Thymus (tissue), 11 donors: ENCODE measurements around the gene SLC39A11. TPM values are rescaled to one million over a fixed set of nuclear protein-coding genes. Genes with fewer than 3 reads are reported as not detected.
"Not testable (repeated sequence)": the region's sequence is repeated elsewhere in the genome, so short reads cannot be mapped to it uniquely, and the experiment has no call there.

ENCODE experiments used
- DNase-seq, 9 donors: peaks; one replicate each; pipeline ENCODE4 v3.0.0-alpha.2; 2013; ENCODE audit warnings: low spot score in 9 of 9, low read depth in 6 of 9, missing footprints in 1 of 9
- H3K27ac ChIP-seq, 2 donors: one replicate each; pipeline ENCODE4 v1.5.1; 2013; ENCODE audit warnings: control low read depth in 1 of 2, low read depth in 1 of 2, low read length in 1 of 2, mild to moderate bottlenecking in 1 of 2, moderate library complexity in 1 of 2
- H3K27me3 ChIP-seq, 2 donors: one replicate each; pipeline ENCODE4 v1.5.1; 2013; ENCODE audit warnings: low read length in 1 of 2; ENCODE audit not compliant: control insufficient read depth in 2 of 2, insufficient read depth in 1 of 2
- H3K36me3 ChIP-seq, 2 donors: one replicate each; pipeline ENCODE4 v1.5.1; 2013; ENCODE audit warnings: low read length in 1 of 2, mild to moderate bottlenecking in 1 of 2, moderate library complexity in 1 of 2; ENCODE audit not compliant: control insufficient read depth in 2 of 2, insufficient read depth in 2 of 2
- H3K4me1 ChIP-seq, 2 donors: one replicate each; pipeline ENCODE4 v1.5.1; 2013; ENCODE audit warnings: low read length in 2 of 2; ENCODE audit not compliant: control insufficient read depth in 2 of 2, insufficient read depth in 2 of 2
- H3K4me3 ChIP-seq, 2 donors: one replicate each; pipeline ENCODE4 v1.5.1; 2013; ENCODE audit warnings: low read length in 2 of 2, control low read depth in 1 of 2, mild to moderate bottlenecking in 1 of 2
- H3K9me3 ChIP-seq, 2 donors: one replicate each; pipeline ENCODE4 v1.5.1; 2013; ENCODE audit warnings: low read length in 1 of 2, mild to moderate bottlenecking in 1 of 2; ENCODE audit not compliant: control insufficient read depth in 2 of 2, insufficient read depth in 1 of 2
- whole genome bisulfite sequencing: extraction: QIAGEN DNeasy Blood & Tissue Kit; methylation state at CpG from one replicate; pipeline ENCODE4 v1.1.7; 2013; 5-methylcytosine and 5-hydroxymethylcytosine counted together
- polyA plus RNA-seq: library from polyadenylated mRNA; stranded (reverse); fragments of 200-250 nt; gene quantifications from one replicate; pipeline ENCODE4 v1.2.3, GENCODE V29; 2013
- total RNA-seq: library from RNA; stranded (reverse); fragments of 120-200 nt; gene quantifications from one replicate; pipeline ENCODE4 v1.2.4, GENCODE V29; 2013
- donor health status: healthy.

The SLC39A11 gene
- total and polyA plus RNA-seq, 2 donors, result 7.4 to 8.7 TPM

- no peaks in the 10 kb centered on the region for H3K9me3 ChIP-seq
- no peaks in the 10 kb centered on the region for H3K36me3 ChIP-seq
- H3K27me3 ChIP-seq, result no peaks in the 10 kb centered on the region
- no peak overlapping the region for H3K4me3 ChIP-seq
- no peak overlapping the region for H3K27ac ChIP-seq
- 96% methylated on average over 2 of the region's 2 CpGs for WGBS
- H3K4me1 ChIP-seq, result no peaks in the 10 kb centered on the region
- DNase-seq, result no peak
Observed at GRCh38 chr17:72839131-72839725, 253.3 kb downstream of the SLC39A11 start.

- Histone ChIP-seq H3K4me1 (no peaks in the 10 kb centered on the region), H3K4me3 (no peak overlapping the region)
- WGBS, result 96% methylated on average over 5 of the region's 5 CpGs
Observed at GRCh38 chr17:72838581-72838980, 253.9 kb downstream of the SLC39A11 start.

GRCh38 chr17:72838068-72838467 is 254.4 kb downstream of the SLC39A11 start:
- WGBS, result 97% methylated on average over 5 of the region's 5 CpGs
- Histone ChIP-seq H3K36me3 (no peaks in the 10 kb centered on the region), H3K27ac (no peak overlapping the region), H3K9me3 (no peaks in the 10 kb centered on the region), H3K27me3 (no peaks in the 10 kb centered on the region), H3K4me1 (no peaks in the 10 kb centered on the region), H3K4me3 (no peak overlapping the region)
- DNase-seq, result no peak

More at GRCh38 chr17:72838581-72838980, 253.9 kb downstream of the SLC39A11 start:
- Histone ChIP-seq H3K36me3 (no peaks in the 10 kb centered on the region), H3K9me3 (no peaks in the 10 kb centered on the region), H3K27ac (no peak overlapping the region), H3K27me3 (no peaks in the 10 kb centered on the region)
- no peak for DNase-seq

GRCh38 chr17:72837335-72837734 is 255.2 kb downstream of the SLC39A11 start:
- H3K4me3 ChIP-seq, result no peak overlapping the region
- H3K4me1 ChIP-seq, result no peaks in the 10 kb centered on the region
- H3K27ac ChIP-seq, result no peak overlapping the region
- no peak for DNase-seq
- no peaks in the 10 kb centered on the region for H3K27me3 ChIP-seq
- H3K36me3 ChIP-seq, result no peaks in the 10 kb centered on the region
- 92% methylated on average over 1 of the region's 1 CpG for WGBS
- H3K9me3 ChIP-seq, result no peaks in the 10 kb centered on the region

GRCh38 chr17:72833128-72833765 is 259.2 kb downstream of the SLC39A11 start:
- no peak overlapping the region for H3K27ac ChIP-seq
- DNase-seq, result no peak
- no peaks in the 10 kb centered on the region for H3K36me3 ChIP-seq
- no peaks in the 10 kb centered on the region for H3K4me1 ChIP-seq
- H3K4me3 ChIP-seq, result no peak overlapping the region
- WGBS, result 98% methylated on average over 4 of the region's 4 CpGs
- H3K27me3 ChIP-seq, result no peaks in the 10 kb centered on the region
- no peaks in the 10 kb centered on the region for H3K9me3 ChIP-seq

DNA sequence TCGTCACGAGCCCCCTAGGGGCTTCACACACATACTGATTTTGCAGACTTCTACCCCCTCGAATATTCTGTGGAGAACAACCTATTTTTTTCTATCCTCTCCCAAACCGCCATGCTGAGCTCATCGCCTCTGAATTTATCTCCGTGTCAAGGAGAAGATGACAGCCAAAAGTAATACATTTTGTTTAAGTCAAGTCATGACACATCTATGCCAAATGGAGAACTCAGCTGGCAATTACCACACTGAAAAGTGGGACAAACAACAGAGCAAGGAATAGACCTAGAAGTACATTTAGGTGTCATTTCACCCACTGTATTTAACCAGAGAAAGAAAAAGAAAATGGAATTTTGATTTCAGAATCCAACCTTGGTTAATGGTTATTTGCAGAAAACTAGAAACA is 260.2 kb downstream of the SLC39A11 start:
- no peaks in the 10 kb centered on the region for H3K36me3 ChIP-seq
- H3K4me3 ChIP-seq, result no peak overlapping the region
- WGBS, result 97% methylated on average over 6 of the region's 6 CpGs
- DNase-seq, result no peak
- no peaks in the 10 kb centered on the region for H3K4me1 ChIP-seq
- no peaks in the 10 kb centered on the region for H3K9me3 ChIP-seq
- H3K27me3 ChIP-seq, result no peaks in the 10 kb centered on the region
- no peak overlapping the region for H3K27ac ChIP-seq

GRCh38 chr17:72829883-72830282 is 262.6 kb downstream of the SLC39A11 start:
- H3K27me3 ChIP-seq, result no peaks in the 10 kb centered on the region
- no peaks in the 10 kb centered on the region for H3K4me1 ChIP-seq
- WGBS, result 88% methylated on average over 4 of the region's 4 CpGs
- H3K9me3 ChIP-seq, result peaks cover 0 to 8% of the 10 kb centered on the region in 2 donors
- H3K4me3 ChIP-seq, result no peak overlapping the region
- DNase-seq, result no peak
- H3K27ac ChIP-seq, result no peak overlapping the region
- H3K36me3 ChIP-seq, result no peaks in the 10 kb centered on the region

GRCh38 chr17:72826602-72827001 is 265.9 kb downstream of the SLC39A11 start:
- no peaks in the 10 kb centered on the region for H3K4me1 ChIP-seq
- 96% methylated on average over 4 of the region's 4 CpGs for WGBS
- no peaks in the 10 kb centered on the region for H3K36me3 ChIP-seq
- no peak for DNase-seq
- peaks cover 0 to 8% of the 10 kb centered on the region in 2 donors for H3K9me3 ChIP-seq
- no peak overlapping the region for H3K4me3 ChIP-seq
- H3K27ac ChIP-seq, result no peak overlapping the region
- no peaks in the 10 kb centered on the region for H3K27me3 ChIP-seq

DNA sequence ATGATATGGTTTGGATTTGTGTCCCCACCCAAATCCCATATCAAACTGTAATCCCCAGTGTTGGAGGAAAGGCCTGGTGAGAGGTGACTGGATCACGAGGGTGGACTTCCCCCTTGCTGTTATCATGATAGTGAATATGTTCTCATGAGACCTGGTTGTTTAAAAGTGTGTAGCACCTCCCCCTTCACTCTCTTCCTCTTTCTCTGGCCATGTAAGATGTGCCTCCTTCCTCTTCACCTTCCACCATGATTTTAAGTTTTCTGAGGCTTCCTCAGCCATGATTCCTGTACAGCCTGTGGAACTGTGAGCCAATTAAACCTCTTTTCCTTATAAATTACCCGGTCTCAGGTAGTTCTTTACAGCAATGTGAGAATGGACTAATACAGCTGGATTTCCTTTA is 266.4 kb downstream of the SLC39A11 start:
- WGBS, result 94% methylated on average over 2 of the region's 2 CpGs
- not testable (repeated sequence) for H3K4me1 ChIP-seq, H3K27me3 ChIP-seq, DNase-seq, H3K9me3 ChIP-seq, H3K27ac ChIP-seq, H3K4me3 ChIP-seq, H3K36me3 ChIP-seq
